OCI-LY7 (cell line): ENCODE measurements around the gene IFNGR2.

Source experiments
- EZH2phosphoT487 ChIP-seq: fragments of 200-600 bp; sonication (generic); IDR thresholded peaks from 2 replicates; pipeline ENCODE4 v1.6.1; 2018; ENCODE audit warnings: low read depth, borderline replicate concordance, mild to moderate bottlenecking, mixed run types, antibody characterized with exemption, low read length, moderate library complexity, mixed read lengths
- TF ChIP-seq, protein P1 (sequence below): fragments of 200-600 bp; sonication (generic); conservative IDR thresholded peaks from 2 replicates; pipeline ENCODE4 v1.5.1; 2014; ENCODE audit warnings: mild to moderate bottlenecking, antibody characterized with exemption, low read length, moderate library complexity, mixed read lengths

DNA sequence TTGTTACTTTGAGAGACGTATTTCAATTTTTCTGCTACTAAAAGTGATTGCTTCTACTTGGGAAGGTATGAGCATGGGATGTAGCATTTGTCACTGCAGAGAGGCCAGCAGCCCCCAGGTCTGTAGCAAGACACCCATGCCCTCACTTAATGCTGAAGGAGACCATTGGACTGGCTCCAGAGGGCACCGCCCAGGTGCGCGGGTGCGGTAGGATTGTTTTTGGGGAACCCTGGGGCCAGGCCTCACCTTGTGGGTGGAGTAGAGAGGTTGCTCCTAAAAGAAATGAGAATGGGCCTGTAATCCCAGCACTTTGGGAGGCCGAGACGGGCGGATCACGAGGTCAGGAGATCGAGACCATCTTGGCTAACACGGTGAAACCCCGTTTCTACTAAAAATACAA, 30.6 kb upstream of the IFNGR2 start:
- TF ChIP-seq, protein P1, sequence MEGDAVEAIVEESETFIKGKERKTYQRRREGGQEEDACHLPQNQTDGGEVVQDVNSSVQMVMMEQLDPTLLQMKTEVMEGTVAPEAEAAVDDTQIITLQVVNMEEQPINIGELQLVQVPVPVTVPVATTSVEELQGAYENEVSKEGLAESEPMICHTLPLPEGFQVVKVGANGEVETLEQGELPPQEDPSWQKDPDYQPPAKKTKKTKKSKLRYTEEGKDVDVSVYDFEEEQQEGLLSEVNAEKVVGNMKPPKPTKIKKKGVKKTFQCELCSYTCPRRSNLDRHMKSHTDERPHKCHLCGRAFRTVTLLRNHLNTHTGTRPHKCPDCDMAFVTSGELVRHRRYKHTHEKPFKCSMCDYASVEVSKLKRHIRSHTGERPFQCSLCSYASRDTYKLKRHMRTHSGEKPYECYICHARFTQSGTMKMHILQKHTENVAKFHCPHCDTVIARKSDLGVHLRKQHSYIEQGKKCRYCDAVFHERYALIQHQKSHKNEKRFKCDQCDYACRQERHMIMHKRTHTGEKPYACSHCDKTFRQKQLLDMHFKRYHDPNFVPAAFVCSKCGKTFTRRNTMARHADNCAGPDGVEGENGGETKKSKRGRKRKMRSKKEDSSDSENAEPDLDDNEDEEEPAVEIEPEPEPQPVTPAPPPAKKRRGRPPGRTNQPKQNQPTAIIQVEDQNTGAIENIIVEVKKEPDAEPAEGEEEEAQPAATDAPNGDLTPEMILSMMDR, result no peak
- no peak for TF ChIP-seq EZH2phosphoT487
